GM12878 (cell line): Measurements from ENCODE around the gene INO80E. TPM values are rescaled to one million over a fixed set of nuclear protein-coding genes. Genes with fewer than 3 reads are reported as not detected.

Experiments
- ATAC-seq: fragments of 200-7000 bp; cut with Tn5 transposase; 3 replicates; pipeline ENCODE4 v1.9.1; 2020; ENCODE audit warnings: mild to moderate bottlenecking, moderate library complexity
- BruUV-seq: library from RNA; stranded (reverse); fragments of 400-500 nt; replicated peaks from 2 replicates; lab custom pipeline; 2021; lab: Mats Ljungman, UMichigan
- CTCF ChIA-PET: fragments of 300-600 bp; sonication (Branson Sonifier 250); formaldehyde crosslinking; extraction: SDS; loops from one replicate; lab custom pipeline; 2021; ENCODE audit warnings: inconsistent platforms; lab: Yijun Ruan, JAX
- POLR2A ChIA-PET: fragments of 350-600 bp; formaldehyde crosslinking; extraction: SDS; loops from one replicate; lab custom pipeline; 2021; ENCODE audit warnings: inconsistent platforms; lab: Charles Lee
- RAD21 ChIA-PET: fragments of 300-600 bp; sonication (Branson Sonifier 250); formaldehyde crosslinking; loops from one replicate; lab custom pipeline; 2023; ENCODE audit warnings: antibody characterized with exemption; ENCODE audit not compliant: unreplicated experiment; lab: Charles Lee
- SMC1A ChIA-PET: fragments of 300-600 bp; sonication (Branson Sonifier 250); formaldehyde crosslinking; loops from one replicate; lab custom pipeline; 2023; ENCODE audit not compliant: unreplicated experiment, uncharacterized antibody; lab: Charles Lee
- DNase-seq: peaks from one replicate; pipeline ENCODE4 v3.0.0-alpha.2; 2011; ENCODE audit warnings: low read depth, low spot score
- FAIRE-seq: peaks from 3 replicates; lab custom pipeline; 2011; peaks lifted over from hg19 to GRCh38; lab: Jason Lieb, UNC
- H2AFZ ChIP-seq: 2 replicates; pipeline ENCODE4 v1.6.0; 2011; ENCODE audit warnings: low read depth, low read length, control low read depth; ENCODE audit not compliant: control insufficient read depth
- H3K27ac ChIP-seq: 2 replicates; pipeline ENCODE4 v1.5.1; 2011; ENCODE audit warnings: control low read depth; ENCODE audit not compliant: control insufficient read depth, insufficient read depth
- H3K27me3 ChIP-seq, 2 experiments: replicated peaks in 1 of 2; 2 replicates each; pipeline versions ENCODE4 v1.6.0 to v1.6.1; 2011; ENCODE audit warnings: low read length in 1 of 2; ENCODE audit not compliant: control insufficient read depth in 2 of 2, insufficient read depth in 2 of 2
- H3K36me3 ChIP-seq, 2 experiments: 2 replicates each; pipeline ENCODE4 v1.5.1; 2011; ENCODE audit warnings: low read length in 1 of 2; ENCODE audit not compliant: control insufficient read depth in 2 of 2, insufficient read depth in 2 of 2
- H3K4me1 ChIP-seq: 2 replicates; pipeline ENCODE4 v1.6.1; 2011; ENCODE audit warnings: mild to moderate bottlenecking, low read length, moderate library complexity, mixed read lengths; ENCODE audit not compliant: control insufficient read depth, insufficient read depth
- H3K4me2 ChIP-seq: 2 replicates; pipeline ENCODE4 v1.6.0; 2011; ENCODE audit warnings: control low read depth; ENCODE audit not compliant: control insufficient read depth, insufficient read depth
- H3K4me3 ChIP-seq: fragments of 200-600 bp; sonication (generic); 2 replicates; pipeline ENCODE4 v1.5.1; 2016
- H3K79me2 ChIP-seq: 2 replicates; pipeline ENCODE4 v1.6.0; 2011; ENCODE audit warnings: low read length; ENCODE audit not compliant: control insufficient read depth, insufficient read depth
- H3K9ac ChIP-seq: 2 replicates; pipeline ENCODE4 v1.8.0; 2011; ENCODE audit warnings: low read length, control low read depth, mixed read lengths; ENCODE audit not compliant: control insufficient read depth, insufficient read depth
- H3K9me3 ChIP-seq: replicated peaks from 3 replicates; pipeline ENCODE4 v1.5.1; 2011; ENCODE audit warnings: mild to moderate bottlenecking, low read length; ENCODE audit not compliant: control insufficient read depth, insufficient read depth
- H4K20me1 ChIP-seq: 2 replicates; pipeline ENCODE4 v1.6.0; 2011; ENCODE audit not compliant: control insufficient read depth, insufficient read depth
- CEBPB ChIP-seq, 2 experiments: fragments of 150-350 bp in 1 of 2; IDR thresholded peaks; 2 replicates each; pipeline ENCODE4 v1.6.1; 2012 to 2014; ENCODE audit warnings: low read depth in 2 of 2, low read length in 2 of 2, borderline replicate concordance in 1 of 2, inconsistent platforms in 1 of 2
- CHD1 ChIP-seq: IDR thresholded peaks from 2 replicates; pipeline ENCODE4 v1.6.1; 2012; ENCODE audit warnings: low read depth, low read length, improper control_type of control experiment
- ESRRA ChIP-seq: IDR thresholded peaks from 2 replicates; pipeline ENCODE4 v1.6.1; 2012; ENCODE audit warnings: mild to moderate bottlenecking, low read length, improper control_type of control experiment
- HCFC1 ChIP-seq: fragments of 150-350 bp; IDR thresholded peaks from 2 replicates; pipeline ENCODE4 v1.6.1; 2014; ENCODE audit warnings: low read length
- HDGF ChIP-seq: fragments of 450-650 bp; IDR thresholded peaks from 2 replicates; pipeline ENCODE4 v1.6.1; 2016; ENCODE audit warnings: antibody characterized with exemption
- KDM1A ChIP-seq: fragments of 200-600 bp; sonication (generic); IDR thresholded peaks from 2 replicates; pipeline ENCODE4 v1.6.1; 2016; ENCODE audit warnings: borderline replicate concordance
- KLF5 ChIP-seq: fragments of 450-650 bp; IDR thresholded peaks from 2 replicates; pipeline ENCODE4 v1.6.1; 2014; ENCODE audit warnings: mild to moderate bottlenecking; ENCODE audit not compliant: partially characterized antibody
- MEF2A ChIP-seq: IDR thresholded peaks from 2 replicates; pipeline ENCODE4 v1.6.1; 2011; ENCODE audit warnings: low read depth, mild to moderate bottlenecking, low read length, moderate library complexity; ENCODE audit not compliant: insufficient read depth
- MYB ChIP-seq: fragments of 150-350 bp; IDR thresholded peaks from 2 replicates; pipeline ENCODE4 v1.6.1; 2014; ENCODE audit warnings: mild to moderate bottlenecking, low read depth, low read length, borderline replicate concordance
- RELA ChIP-seq: fragments of 450-650 bp; IDR thresholded peaks from 2 replicates; pipeline ENCODE4 v1.8.0; 2014; ENCODE audit warnings: borderline replicate concordance; ENCODE audit not compliant: partially characterized antibody
- SIN3A ChIP-seq: IDR thresholded peaks from 2 replicates; pipeline ENCODE4 v1.6.1; 2012; ENCODE audit warnings: low read depth, low read length, improper control_type of control experiment
- STAT3 ChIP-seq: IDR thresholded peaks from 2 replicates; pipeline ENCODE4 v1.6.1; 2011; ENCODE audit warnings: low read depth, low read length, improper control_type of control experiment
- TBL1XR1 ChIP-seq: IDR thresholded peaks from 2 replicates; pipeline ENCODE4 v1.6.1; 2012; ENCODE audit warnings: low read depth, low read length, improper control_type of control experiment
- ZSCAN29 ChIP-seq: fragments of 450-650 bp; IDR thresholded peaks from 2 replicates; pipeline ENCODE4 v1.6.1; 2017; ENCODE audit warnings: mild to moderate bottlenecking, moderate library complexity
- WGBS: methylation state at CpG from one replicate; pipeline ENCODE4 v1.1.6; 2016; ENCODE audit warnings: low lambda C conversion rate; ENCODE audit not compliant: insufficient replicate concordance, insufficient coverage; ENCODE audit errors: missing lambda C conversion rate; 5-methylcytosine and 5-hydroxymethylcytosine counted together
- in situ Hi-C: fragments of 300-500 bp; cut with MboI; formaldehyde crosslinking; loops from 9 replicates; pipeline ENCODE4 v1.14.3; 2018; ENCODE audit warnings: mixed read lengths
- intact Hi-C: fragments of 100-400 bp; cut with micrococcal nuclease; formaldehyde crosslinking; loops from one replicate; pipeline ENCODE4 v1.14.2; 2022; ENCODE audit not compliant: unreplicated experiment
- polyA plus RNA-seq, 11 experiments: library from polyadenylated mRNA; depleted of rRNA in 4 of 11; unstranded in 6 of 11; stranded (reverse) in 5 of 11; fragments of >200 nt; fragmentation: Nextera tagmentation in 4 of 11; fragmentation: Illumina TruSeq in 1 of 11; extraction: Ambion mirVana in 4 of 11; extraction: Trizol in 1 of 11; gene quantifications; 1 replicate in 1 of 11; 2 replicates in 10 of 11; pipeline versions ENCODE4 v1.2.1 to v1.2.3, GENCODE V29; 2011 to 2016; ENCODE audit warnings: inconsistent platforms in 2 of 11, missing spikeins in 2 of 11, low read depth in 1 of 11
- total RNA-seq, 4 experiments: library from RNA; depleted of rRNA in 3 of 4; stranded (reverse); fragments of >200 nt in 3 of 4; fragmentation: Illumina TruSeq in 1 of 4; extraction: Trizol in 1 of 4; gene quantifications; 2 replicates each; pipeline versions ENCODE4 v1.2.1 to v1.2.3, GENCODE V29; 2013 to 2021
- TF ChIP-seq, protein P1 (sequence below): IDR thresholded peaks from 2 replicates; pipeline ENCODE4 v1.6.1; 2011; ENCODE audit warnings: borderline replicate concordance, low read depth, mild to moderate bottlenecking, moderate library complexity, mixed read lengths, low read length; ENCODE audit not compliant: insufficient read depth; ENCODE audit errors: extremely low read length
- TF ChIP-seq, protein P2 (sequence below): fragments of 150-350 bp; IDR thresholded peaks from 2 replicates; pipeline ENCODE4 v1.6.1; 2014; ENCODE audit warnings: mild to moderate bottlenecking, low read depth, low read length
- TF ChIP-seq, protein P3 (sequence below): fragments of 450-650 bp; IDR thresholded peaks from 2 replicates; pipeline ENCODE4 v1.6.1; 2016; ENCODE audit warnings: mild to moderate bottlenecking
- TF ChIP-seq, protein P4 (sequence below): IDR thresholded peaks from 2 replicates; pipeline ENCODE4 v1.6.1; 2012; ENCODE audit warnings: low read depth, low read length, improper control_type of control experiment
- TF ChIP-seq, protein P5 (sequence below): fragments of 450-650 bp; IDR thresholded peaks from 2 replicates; pipeline ENCODE4 v1.6.1; 2017; ENCODE audit warnings: borderline replicate concordance

INO80E gene
- total and polyA plus RNA-seq, 10 of the 15 experiments (the other 5 are each of a cell fraction or from before 2014, with no cell fraction given) = 0.39 to 74.0 (median 33.0) TPM

DNA sequence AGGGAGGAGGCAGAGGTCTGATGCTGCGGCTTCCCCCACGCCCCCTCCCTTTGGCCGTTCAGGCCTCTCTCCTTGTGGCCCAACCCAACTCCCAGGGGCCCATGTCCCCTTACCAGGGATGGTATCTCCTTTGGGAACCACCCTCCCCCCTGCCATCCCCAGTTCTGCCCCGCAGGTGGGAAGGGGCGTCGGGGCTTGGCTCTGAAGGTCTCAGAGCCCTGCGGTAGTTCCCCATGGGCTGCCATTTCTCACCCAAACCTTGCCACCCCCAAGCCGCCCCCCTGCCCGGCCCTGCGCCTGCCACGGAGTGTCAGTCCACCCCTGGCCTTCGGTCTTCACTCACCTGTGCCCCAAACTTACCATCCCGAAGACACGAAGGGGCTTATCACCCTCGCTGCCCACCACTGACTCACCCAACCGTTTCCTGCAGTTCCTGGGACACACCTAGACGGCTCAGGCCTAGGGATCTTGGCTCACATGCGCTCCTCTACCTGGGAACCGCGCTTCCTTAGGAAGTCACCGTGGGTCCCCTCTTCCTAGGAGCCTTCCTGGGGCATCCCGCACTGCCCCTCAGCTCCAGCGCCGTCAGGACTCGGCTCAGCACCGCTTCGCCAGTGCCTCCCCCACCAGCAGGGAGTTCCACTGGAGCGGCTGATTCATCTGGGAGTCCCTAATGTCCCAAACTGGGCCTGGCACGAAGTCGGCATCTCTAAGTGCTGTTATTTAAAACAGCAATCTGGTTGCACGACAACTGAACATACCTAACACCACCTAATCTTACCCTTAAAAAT lies 15.9 kb downstream of the INO80E start:
- peaks cover 3 to 7% of the 10 kb centered on the region in 2 experiments; a peak in 3 of 4 replicates for H3K27me3 ChIP-seq
- SMC1A ChIA-PET = no interaction called here
- in situ Hi-C loops (loop anchor here (25.0 kb wide), 1 partner anchor 900 kb away; no protein-coding TSS in a partner anchor), intact Hi-C loops (no loop called here)
- no peak overlapping the region for H3K4me2 ChIP-seq
- DNase-seq (no peak), ATAC-seq (no peak), FAIRE-seq (no peak)
- no peak overlapping the region for H3K27ac ChIP-seq
- RAD21 ChIA-PET = interaction anchor here (0.6 kb wide), 2 partner anchors 159 to 164 kb away, joined by 3 to 4 read pairs; no protein-coding TSS in a partner anchor
- H3K9ac ChIP-seq = no peak overlapping the region
- no peaks in the 10 kb centered on the region for H3K79me2 ChIP-seq
- POLR2A ChIA-PET = no interaction called here
- H4K20me1 ChIP-seq = no peaks in the 10 kb centered on the region
- TF ChIP-seq, protein P1, sequence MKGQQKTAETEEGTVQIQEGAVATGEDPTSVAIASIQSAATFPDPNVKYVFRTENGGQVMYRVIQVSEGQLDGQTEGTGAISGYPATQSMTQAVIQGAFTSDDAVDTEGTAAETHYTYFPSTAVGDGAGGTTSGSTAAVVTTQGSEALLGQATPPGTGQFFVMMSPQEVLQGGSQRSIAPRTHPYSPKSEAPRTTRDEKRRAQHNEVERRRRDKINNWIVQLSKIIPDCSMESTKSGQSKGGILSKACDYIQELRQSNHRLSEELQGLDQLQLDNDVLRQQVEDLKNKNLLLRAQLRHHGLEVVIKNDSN = no peak
- TF ChIP-seq, protein P2, sequence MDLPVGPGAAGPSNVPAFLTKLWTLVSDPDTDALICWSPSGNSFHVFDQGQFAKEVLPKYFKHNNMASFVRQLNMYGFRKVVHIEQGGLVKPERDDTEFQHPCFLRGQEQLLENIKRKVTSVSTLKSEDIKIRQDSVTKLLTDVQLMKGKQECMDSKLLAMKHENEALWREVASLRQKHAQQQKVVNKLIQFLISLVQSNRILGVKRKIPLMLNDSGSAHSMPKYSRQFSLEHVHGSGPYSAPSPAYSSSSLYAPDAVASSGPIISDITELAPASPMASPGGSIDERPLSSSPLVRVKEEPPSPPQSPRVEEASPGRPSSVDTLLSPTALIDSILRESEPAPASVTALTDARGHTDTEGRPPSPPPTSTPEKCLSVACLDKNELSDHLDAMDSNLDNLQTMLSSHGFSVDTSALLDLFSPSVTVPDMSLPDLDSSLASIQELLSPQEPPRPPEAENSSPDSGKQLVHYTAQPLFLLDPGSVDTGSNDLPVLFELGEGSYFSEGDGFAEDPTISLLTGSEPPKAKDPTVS = no peak
- TF ChIP-seq TBL1XR1 (no peak), STAT3 (no peak), CHD1 (no peak), SIN3A (no peak), KDM1A (no peak), HDGF (no peak), MEF2A (no peak), MYB (no peak), HCFC1 (no peak), KLF5 (no peak), ZSCAN29 (no peak), ESRRA (no peak), RELA (no peak), CEBPB (IDR thresholded peaks at IDR 0.05; ENCODE audit: borderline replicate concordance in 1 of 2, low read depth in 2 of 2, low read length in 2 of 2) (no peak)
- TF ChIP-seq, protein P3, sequence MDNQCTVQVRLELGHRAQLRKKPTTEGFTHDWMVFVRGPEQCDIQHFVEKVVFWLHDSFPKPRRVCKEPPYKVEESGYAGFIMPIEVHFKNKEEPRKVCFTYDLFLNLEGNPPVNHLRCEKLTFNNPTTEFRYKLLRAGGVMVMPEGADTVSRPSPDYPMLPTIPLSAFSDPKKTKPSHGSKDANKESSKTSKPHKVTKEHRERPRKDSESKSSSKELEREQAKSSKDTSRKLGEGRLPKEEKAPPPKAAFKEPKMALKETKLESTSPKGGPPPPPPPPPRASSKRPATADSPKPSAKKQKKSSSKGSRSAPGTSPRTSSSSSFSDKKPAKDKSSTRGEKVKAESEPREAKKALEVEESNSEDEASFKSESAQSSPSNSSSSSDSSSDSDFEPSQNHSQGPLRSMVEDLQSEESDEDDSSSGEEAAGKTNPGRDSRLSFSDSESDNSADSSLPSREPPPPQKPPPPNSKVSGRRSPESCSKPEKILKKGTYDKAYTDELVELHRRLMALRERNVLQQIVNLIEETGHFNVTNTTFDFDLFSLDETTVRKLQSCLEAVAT = no peak
- TF ChIP-seq, protein P4, sequence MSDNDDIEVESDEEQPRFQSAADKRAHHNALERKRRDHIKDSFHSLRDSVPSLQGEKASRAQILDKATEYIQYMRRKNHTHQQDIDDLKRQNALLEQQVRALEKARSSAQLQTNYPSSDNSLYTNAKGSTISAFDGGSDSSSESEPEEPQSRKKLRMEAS = no peak
- TF ChIP-seq, protein P5, sequence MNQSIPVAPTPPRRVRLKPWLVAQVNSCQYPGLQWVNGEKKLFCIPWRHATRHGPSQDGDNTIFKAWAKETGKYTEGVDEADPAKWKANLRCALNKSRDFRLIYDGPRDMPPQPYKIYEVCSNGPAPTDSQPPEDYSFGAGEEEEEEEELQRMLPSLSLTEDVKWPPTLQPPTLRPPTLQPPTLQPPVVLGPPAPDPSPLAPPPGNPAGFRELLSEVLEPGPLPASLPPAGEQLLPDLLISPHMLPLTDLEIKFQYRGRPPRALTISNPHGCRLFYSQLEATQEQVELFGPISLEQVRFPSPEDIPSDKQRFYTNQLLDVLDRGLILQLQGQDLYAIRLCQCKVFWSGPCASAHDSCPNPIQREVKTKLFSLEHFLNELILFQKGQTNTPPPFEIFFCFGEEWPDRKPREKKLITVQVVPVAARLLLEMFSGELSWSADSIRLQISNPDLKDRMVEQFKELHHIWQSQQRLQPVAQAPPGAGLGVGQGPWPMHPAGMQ = no peak
- no peak overlapping the region for H2AFZ ChIP-seq
- CTCF ChIA-PET = no interaction called here
- no peaks in the 10 kb centered on the region for H3K9me3 ChIP-seq
- H3K4me3 ChIP-seq = no peak overlapping the region
- no peaks in the 10 kb centered on the region for H3K4me1 ChIP-seq
- H3K36me3 ChIP-seq = no peaks in the 10 kb centered on the region
- WGBS = 39% methylated on average over 31 of the region's 31 CpGs
- BruUV-seq = no TSS peak
